HEK293 (cell line): Measurements from ENCODE around the gene BRINP2.

ENCODE experiments used
- CTCF ChIA-PET: fragments of 350-600 bp; formaldehyde crosslinking; extraction: SDS; loops from one replicate; lab custom pipeline; 2021; ENCODE audit warnings: antibody characterized with exemption; lab: Yijun Ruan, JAX
- POLR2A ChIA-PET: fragments of 300-600 bp; formaldehyde crosslinking; extraction: SDS; loops from one replicate; lab custom pipeline; 2020; ENCODE audit warnings: antibody characterized with exemption, inconsistent platforms; lab: Yijun Ruan, JAX
- H3K27ac ChIP-seq: fragments of 200-500 bp; sonication (Bioruptor generic); 2 replicates; pipeline ENCODE4 v1.5.1; 2014; ENCODE audit warnings: low read depth, low read length, control low read depth, inconsistent platforms; ENCODE audit errors: extremely low read depth
- H3K36me3 ChIP-seq, 2 experiments: fragments of 200-500 bp in 1 of 2; sonication (Bioruptor generic) in 1 of 2; 1 replicate in 1 of 2; 2 replicates in 1 of 2; pipeline ENCODE4 v1.5.1; 2014 to 2017; ENCODE audit warnings: inconsistent platforms in 2 of 2, low read length in 2 of 2; ENCODE audit not compliant: control insufficient read depth in 2 of 2, insufficient read depth in 1 of 2
- H3K4me1 ChIP-seq: fragments of 200-500 bp; sonication (Bioruptor generic); 2 replicates; pipeline ENCODE4 v1.5.1; 2014; ENCODE audit warnings: mild to moderate bottlenecking, low read length, inconsistent platforms; ENCODE audit not compliant: control insufficient read depth, insufficient read depth
- H3K4me3 ChIP-seq: 2 replicates; pipeline ENCODE4 v1.5.1; 2011; ENCODE audit warnings: low read depth, mild to moderate bottlenecking, control low read depth, low read length, moderate library complexity
- H3K9me3 ChIP-seq: fragments of 200-500 bp; sonication (Bioruptor generic); 2 replicates; pipeline ENCODE4 v1.5.1; 2014; ENCODE audit warnings: low read depth, low read length, inconsistent platforms; ENCODE audit not compliant: control insufficient read depth, insufficient read depth
- BCL11B ChIP-seq: fragments of 450-650 bp; formaldehyde crosslinking; IDR thresholded peaks from 2 replicates; pipeline ENCODE4 v1.5.1; 2016; ENCODE audit warnings: low read depth, missing biosample characterization, missing genetic modification characterization
- HOXC10 ChIP-seq: sonication (generic); formaldehyde crosslinking; IDR thresholded peaks from 2 replicates; pipeline ENCODE4 v1.8.1; 2023; ENCODE audit warnings: mild to moderate bottlenecking, missing genetic modification reagents
- KLF10 ChIP-seq: fragments of 450-650 bp; IDR thresholded peaks from 2 replicates; pipeline ENCODE4 v1.5.1; 2018; ENCODE audit warnings: missing biosample characterization, mild to moderate bottlenecking, missing genetic modification characterization
- PATZ1 ChIP-seq: fragments of 450-650 bp; formaldehyde crosslinking; IDR thresholded peaks from 2 replicates; pipeline ENCODE4 v1.5.1; 2016; ENCODE audit warnings: missing biosample characterization, missing genetic modification characterization
- SALL2 ChIP-seq: fragments of 450-650 bp; formaldehyde crosslinking; IDR thresholded peaks from 2 replicates; pipeline ENCODE4 v1.5.0; 2017; ENCODE audit warnings: missing biosample characterization, mild to moderate bottlenecking, missing genetic modification characterization, borderline replicate concordance
- YY1 ChIP-seq: fragments of 450-650 bp; formaldehyde crosslinking; IDR thresholded peaks from 2 replicates; pipeline ENCODE4 v1.5.1; 2018; ENCODE audit warnings: missing biosample characterization, missing genetic modification characterization
- ZBTB11 ChIP-seq: fragments of 450-650 bp; formaldehyde crosslinking; conservative IDR thresholded peaks from 2 replicates; pipeline ENCODE4 v1.5.1; 2016; ENCODE audit warnings: low read depth, missing biosample characterization, missing genetic modification characterization
- ZEB2 ChIP-seq: fragments of 450-650 bp; formaldehyde crosslinking; IDR thresholded peaks from 2 replicates; pipeline ENCODE4 v1.5.1; 2016; ENCODE audit warnings: missing biosample characterization, missing genetic modification characterization
- ZIC2 ChIP-seq: fragments of 450-650 bp; formaldehyde crosslinking; IDR thresholded peaks from 2 replicates; pipeline ENCODE4 v1.5.1; 2016; ENCODE audit warnings: missing biosample characterization, missing genetic modification characterization
- ZNF10 ChIP-seq: fragments of 450-650 bp; formaldehyde crosslinking; IDR thresholded peaks from 2 replicates; pipeline ENCODE4 v1.5.1; 2017; ENCODE audit warnings: missing biosample characterization, missing genetic modification characterization
- ZNF202 ChIP-seq: fragments of 450-650 bp; formaldehyde crosslinking; IDR thresholded peaks from 2 replicates; pipeline ENCODE4 v1.5.1; 2016; ENCODE audit warnings: missing biosample characterization, missing genetic modification characterization, borderline replicate concordance
- ZNF292 ChIP-seq: fragments of 450-650 bp; formaldehyde crosslinking; IDR thresholded peaks from 2 replicates; pipeline ENCODE4 v1.5.1; 2016; ENCODE audit warnings: low read depth, missing biosample characterization, missing genetic modification characterization, borderline replicate concordance
- ZNF324 ChIP-seq: fragments of 450-650 bp; formaldehyde crosslinking; IDR thresholded peaks from 2 replicates; pipeline ENCODE4 v1.5.1; 2016; ENCODE audit warnings: missing biosample characterization, missing genetic modification characterization
- ZNF433 ChIP-seq: fragments of 450-650 bp; formaldehyde crosslinking; IDR thresholded peaks from 2 replicates; pipeline ENCODE4 v1.5.1; 2016; ENCODE audit warnings: missing biosample characterization, missing genetic modification characterization, low read depth
- ZNF555 ChIP-seq: fragments of 450-650 bp; formaldehyde crosslinking; conservative IDR thresholded peaks from 2 replicates; pipeline ENCODE4 v1.5.1; 2017; ENCODE audit warnings: missing biosample characterization, mild to moderate bottlenecking, missing genetic modification characterization, inconsistent platforms
- ZNF561 ChIP-seq: fragments of 450-650 bp; IDR thresholded peaks from 2 replicates; pipeline ENCODE4 v1.5.1; 2018; ENCODE audit warnings: missing biosample characterization, missing genetic modification characterization, borderline replicate concordance
- ZNF571 ChIP-seq: fragments of 450-650 bp; formaldehyde crosslinking; IDR thresholded peaks from 2 replicates; pipeline ENCODE4 v1.5.0; 2017; ENCODE audit warnings: missing biosample characterization, missing genetic modification characterization
- ZNF645 ChIP-seq: fragments of 450-650 bp; formaldehyde crosslinking; IDR thresholded peaks from 2 replicates; pipeline ENCODE4; 2016; ENCODE audit warnings: missing biosample characterization, missing genetic modification characterization
- ZNF670 ChIP-seq: fragments of 450-650 bp; formaldehyde crosslinking; IDR thresholded peaks from 2 replicates; pipeline ENCODE4 v1.5.1; 2016; ENCODE audit warnings: missing biosample characterization, missing genetic modification characterization, low read depth
- ZNF707 ChIP-seq: fragments of 450-650 bp; formaldehyde crosslinking; IDR thresholded peaks from 2 replicates; pipeline ENCODE4 v1.5.1; 2016; ENCODE audit warnings: missing biosample characterization, missing genetic modification characterization
- ZNF76 ChIP-seq: fragments of 450-650 bp; formaldehyde crosslinking; IDR thresholded peaks from 2 replicates; pipeline ENCODE4; 2016; ENCODE audit warnings: low read depth, missing biosample characterization, missing genetic modification characterization, borderline replicate concordance
- ZNF791 ChIP-seq: fragments of 450-650 bp; formaldehyde crosslinking; IDR thresholded peaks from 2 replicates; pipeline ENCODE4 v1.5.1; 2016; ENCODE audit warnings: missing biosample characterization, missing genetic modification characterization
- ZNF792 ChIP-seq: fragments of 450-650 bp; formaldehyde crosslinking; IDR thresholded peaks from 2 replicates; pipeline ENCODE4 v1.5.1; 2016; ENCODE audit warnings: missing biosample characterization, missing genetic modification characterization
- ZSCAN16 ChIP-seq: fragments of 450-650 bp; formaldehyde crosslinking; IDR thresholded peaks from 2 replicates; pipeline ENCODE4 v1.5.1; 2016; ENCODE audit warnings: missing biosample characterization, missing genetic modification characterization
- TF ChIP-seq, protein P1 (sequence below): fragments of 450-650 bp; formaldehyde crosslinking; IDR thresholded peaks from 2 replicates; pipeline ENCODE4 v1.5.1; 2016; ENCODE audit warnings: missing biosample characterization, missing genetic modification characterization

The BRINP2 gene

GRCh38 chr1:177309880-177310279 lies 139.1 kb downstream of the BRINP2 start:
- Histone ChIP-seq H3K9me3 (no peaks in the 10 kb centered on the region), H3K4me1 (no peaks in the 10 kb centered on the region), H3K4me3 (no peak overlapping the region), H3K27ac (no peak overlapping the region), H3K36me3 (no peaks in the 10 kb centered on the region)
- no peak for TF ChIP-seq BCL11B (tag by site-specific recombination)
- no peak for TF ChIP-seq ZNF670 (tag by site-specific recombination)
- no peak for TF ChIP-seq ZNF433
- ChIA-PET CTCF (no interaction called here), POLR2A (no interaction called here)

DNA sequence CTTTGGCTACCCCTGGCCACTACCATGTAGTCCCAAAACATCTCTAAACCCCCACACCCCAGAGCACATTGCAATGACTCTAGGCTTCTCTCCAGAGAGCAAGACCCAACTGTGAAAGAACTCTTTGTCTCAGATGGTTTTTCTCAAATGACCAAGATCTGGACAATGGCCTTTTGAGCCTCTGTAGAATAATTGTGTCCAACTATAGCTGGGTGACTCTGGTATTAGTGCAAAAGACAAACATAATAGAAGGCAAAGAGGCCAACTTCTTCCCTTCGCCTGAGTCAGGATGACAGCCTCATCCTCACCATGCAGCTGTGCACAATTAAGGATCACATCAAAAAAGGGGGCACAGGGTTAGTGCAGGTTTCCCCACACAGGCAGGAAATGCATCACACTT lies 139.6 kb downstream of the BRINP2 start:
- TF ChIP-seq SALL2: no peak
- no peak for TF ChIP-seq ZNF707
- no peak for TF ChIP-seq ZNF645 (tag by site-specific recombination)
- TF ChIP-seq ZNF10: no peak
- TF ChIP-seq ZNF561 (tag by site-specific recombination): no peak
- TF ChIP-seq, protein P1, sequence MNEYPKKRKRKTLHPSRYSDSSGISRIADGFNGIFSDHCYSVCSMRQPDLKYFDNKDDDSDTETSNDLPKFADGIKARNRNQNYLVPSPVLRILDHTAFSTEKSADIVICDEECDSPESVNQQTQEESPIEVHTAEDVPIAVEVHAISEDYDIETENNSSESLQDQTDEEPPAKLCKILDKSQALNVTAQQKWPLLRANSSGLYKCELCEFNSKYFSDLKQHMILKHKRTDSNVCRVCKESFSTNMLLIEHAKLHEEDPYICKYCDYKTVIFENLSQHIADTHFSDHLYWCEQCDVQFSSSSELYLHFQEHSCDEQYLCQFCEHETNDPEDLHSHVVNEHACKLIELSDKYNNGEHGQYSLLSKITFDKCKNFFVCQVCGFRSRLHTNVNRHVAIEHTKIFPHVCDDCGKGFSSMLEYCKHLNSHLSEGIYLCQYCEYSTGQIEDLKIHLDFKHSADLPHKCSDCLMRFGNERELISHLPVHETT (tag by site-specific recombination): no peak
- no peak for TF ChIP-seq HOXC10 (CRISPR knock-in tag)
- no peak for TF ChIP-seq ZNF324 (tag by site-specific recombination)
- no peak for TF ChIP-seq YY1 (tag by site-specific recombination)
- TF ChIP-seq ZNF555: no peak
- TF ChIP-seq ZIC2 (tag by site-specific recombination): no peak
- no peak for TF ChIP-seq ZSCAN16
- no peak for TF ChIP-seq PATZ1 (tag by site-specific recombination)
- no peak for TF ChIP-seq ZNF571 (tag by site-specific recombination)
- TF ChIP-seq ZNF202 (tag by site-specific recombination): no peak
- TF ChIP-seq ZNF792 (tag by site-specific recombination): no peak
- TF ChIP-seq ZNF292 (tag by site-specific recombination): no peak
- ChIA-PET CTCF (interaction anchor here (0.7 kb wide), 1 partner anchor 51 kb away, joined by 5 read pairs; no protein-coding TSS in a partner anchor), POLR2A (no interaction called here)
- no peak overlapping the region for H3K27ac ChIP-seq
- H3K4me3 ChIP-seq: no peak overlapping the region
- no peaks in the 10 kb centered on the region for H3K9me3 ChIP-seq
- no peaks in the 10 kb centered on the region for H3K4me1 ChIP-seq
- no peaks in the 10 kb centered on the region for H3K36me3 ChIP-seq

DNA sequence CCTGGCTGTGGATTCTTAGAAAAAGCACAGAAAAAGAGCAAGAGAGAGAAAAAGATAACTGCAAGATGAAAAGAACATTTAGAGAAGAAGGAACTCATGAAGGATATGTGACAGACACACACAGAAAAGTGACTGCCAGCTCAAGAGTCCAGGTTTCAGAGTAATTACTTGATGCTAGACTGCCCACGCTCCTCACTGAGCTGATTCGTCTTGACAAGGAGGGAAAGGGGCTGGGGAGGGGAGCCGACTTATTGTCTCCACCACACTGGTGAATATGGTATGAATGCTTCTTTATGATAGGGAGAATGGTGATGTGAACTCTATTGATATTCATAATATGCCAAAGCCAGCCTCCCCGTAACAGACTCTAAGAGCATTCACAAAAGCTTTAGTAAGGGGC lies 140.4 kb downstream of the BRINP2 start:
- Histone ChIP-seq H3K36me3 (no peaks in the 10 kb centered on the region), H3K27ac (no peak overlapping the region), H3K9me3 (no peaks in the 10 kb centered on the region), H3K4me1 (no peaks in the 10 kb centered on the region), H3K4me3 (no peak overlapping the region)
- POLR2A ChIA-PET: no interaction called here
- CTCF ChIA-PET: interaction anchor here (0.7 kb wide), 1 partner anchor 52 kb away, joined by 5 read pairs; no protein-coding TSS in a partner anchor
- TF ChIP-seq KLF10 (no peak), ZBTB11 (tag by site-specific recombination) (no peak), ZEB2 (no peak), ZNF76 (tag by site-specific recombination) (no peak), ZNF791 (tag by site-specific recombination) (no peak)
- TF ChIP-seq, protein P1 (tag by site-specific recombination): no peak
